B cell (primary cell): ENCODE results near the gene CYP2A13. TPM values are rescaled to one million over a fixed set of nuclear protein-coding genes. Genes with fewer than 3 reads are reported as not detected.

Experiments used
- ATAC-seq: fragments of 200-7000 bp; cut with Tn5 transposase; one replicate; pipeline ENCODE4 v1.10.0; 2021; ENCODE audit warnings: low read depth, mild to moderate bottlenecking, moderate number of reproducible peaks, moderate library complexity
- CTCF ChIA-PET: fragments of 350-600 bp; sonication (Branson Sonifier 250); formaldehyde crosslinking; loops from one replicate; lab custom pipeline; 2021; ENCODE audit warnings: antibody characterized with exemption, inconsistent platforms; lab: Charles Lee
- POLR2A ChIA-PET: fragments of 350-600 bp; sonication (Branson Sonifier 250); formaldehyde crosslinking; loops from one replicate; lab custom pipeline; 2021; ENCODE audit warnings: antibody characterized with exemption; lab: Charles Lee
- DNase-seq: peaks from one replicate; pipeline ENCODE4 v3.0.0; 2013
- H2AFZ ChIP-seq: 2 replicates; pipeline ENCODE4 v1.6.1; 2012; ENCODE audit warnings: mild to moderate bottlenecking, low read depth, low read length; ENCODE audit not compliant: insufficient read depth, poor library complexity, severe bottlenecking
- H3K27ac ChIP-seq, 2 donors: 1 replicate in 1 of 2; 2 replicates in 1 of 2; pipeline ENCODE4 v1.5.1; 2012 to 2013; ENCODE audit warnings: low read length in 2 of 2, mild to moderate bottlenecking in 2 of 2, moderate library complexity in 1 of 2
- H3K27me3 ChIP-seq, 4 experiments: fragments of 200-600 bp in 1 of 4; sonication (generic) in 1 of 4; replicated peaks in 1 of 4; 1 replicate in 2 of 4; 2 replicates in 2 of 4; pipeline versions ENCODE4 v1.6.1 to v1.7.0; 2013 to 2016; ENCODE audit warnings: low read length in 3 of 4, mild to moderate bottlenecking in 2 of 4, mixed read lengths in 1 of 4, moderate library complexity in 1 of 4; ENCODE audit not compliant: insufficient read depth in 4 of 4, control insufficient read depth in 3 of 4; ENCODE audit errors: control extremely low read depth in 1 of 4
- H3K36me3 ChIP-seq, 2 experiments: replicated peaks in 1 of 2; 1 replicate in 1 of 2; 2 replicates in 1 of 2; pipeline versions ENCODE4 v1.6.1 to v1.7.1; 2013; ENCODE audit warnings: low read length in 1 of 2; ENCODE audit not compliant: insufficient read depth in 2 of 2, control insufficient read depth in 1 of 2; ENCODE audit errors: control extremely low read depth in 1 of 2, extremely low read depth in 1 of 2
- H3K4me1 ChIP-seq, 2 donors: fragments of 200-600 bp in 1 of 2; sonication (generic) in 1 of 2; 1 replicate in 1 of 2; 2 replicates in 1 of 2; pipeline versions ENCODE4 v1.5.1 to v1.6.1; 2013 to 2017; ENCODE audit warnings: low read length in 2 of 2; ENCODE audit not compliant: control insufficient read depth in 2 of 2, insufficient read depth in 2 of 2
- H3K4me2 ChIP-seq: replicated peaks from 2 replicates; pipeline ENCODE3; 2012; ENCODE audit warnings: mild to moderate bottlenecking, low read depth, low read length; ENCODE audit not compliant: poor library complexity, severe bottlenecking
- H3K4me3 ChIP-seq, 5 experiments: fragments of 200-600 bp in 1 of 5; sonication (generic) in 1 of 5; 1 replicate in 3 of 5; 2 replicates in 2 of 5; pipeline versions ENCODE4 v1.5.1 to v1.7.0; 2011 to 2016; ENCODE audit warnings: low read length in 4 of 5, mild to moderate bottlenecking in 4 of 5, low read depth in 2 of 5, control low read depth in 1 of 5, moderate library complexity in 1 of 5; ENCODE audit not compliant: insufficient read depth in 1 of 5; ENCODE audit errors: control extremely low read depth in 1 of 5, extremely low read depth in 1 of 5
- H3K79me2 ChIP-seq: fragments of 200-600 bp; sonication (generic); one replicate; pipeline ENCODE4 v1.6.0; 2016; ENCODE audit warnings: low read length; ENCODE audit not compliant: control insufficient read depth, insufficient read depth
- H3K9ac ChIP-seq: fragments of 200-600 bp; sonication (generic); 2 replicates; pipeline ENCODE4 v1.6.1; 2017; ENCODE audit warnings: mild to moderate bottlenecking, low read length, moderate library complexity
- H3K9me3 ChIP-seq, 3 donors: one replicate each; pipeline versions ENCODE4 v1.6.1 to v1.7.1; 2013; ENCODE audit warnings: low read length in 2 of 3; ENCODE audit not compliant: control insufficient read depth in 2 of 3, insufficient read depth in 1 of 3; ENCODE audit errors: control extremely low read depth in 1 of 3
- H4K20me1 ChIP-seq: 2 replicates; pipeline ENCODE4 v1.6.0; 2012; ENCODE audit warnings: mild to moderate bottlenecking, low read length; ENCODE audit not compliant: insufficient read depth, control insufficient read depth, poor library complexity, severe bottlenecking
- H3K27ac Mint-ChIP-seq: one replicate; pipeline ENCODE4 v1.8.0; 2021; ENCODE audit warnings: mixed read lengths
- H3K27me3 Mint-ChIP-seq: one replicate; pipeline ENCODE4 v1.8.0; 2021; ENCODE audit warnings: mixed read lengths
- H3K4me1 Mint-ChIP-seq: one replicate; pipeline ENCODE4 v1.8.0; 2021; ENCODE audit warnings: mixed read lengths
- H3K4me3 Mint-ChIP-seq: one replicate; pipeline ENCODE4 v1.8.0; 2021; ENCODE audit warnings: mixed read lengths
- H3K9me3 Mint-ChIP-seq: one replicate; pipeline ENCODE4 v1.8.0; 2022; ENCODE audit warnings: mixed read lengths; ENCODE audit not compliant: insufficient read depth
- EZH2 ChIP-seq: IDR thresholded peaks from 2 replicates; pipeline ENCODE4 v1.6.1; 2012; ENCODE audit warnings: borderline replicate concordance, low read depth, mild to moderate bottlenecking, moderate library complexity, low read length; ENCODE audit not compliant: insufficient read depth, poor library complexity, severe bottlenecking
- WGBS: methylation state at CpG from one replicate; pipeline ENCODE4 v1.1.5; 2013; ENCODE audit warnings: missing lambda C conversion rate; ENCODE audit not compliant: insufficient coverage; 5-methylcytosine and 5-hydroxymethylcytosine counted together
- intact Hi-C: fragments of 100-400 bp; cut with micrococcal nuclease; formaldehyde crosslinking; loops from one replicate; pipeline ENCODE4 v1.10.0; 2022
- polyA plus RNA-seq: library from polyadenylated mRNA; depleted of rRNA; stranded (reverse); fragments of >200 nt; gene quantifications from 2 replicates; pipeline ENCODE4 v1.2.3, GENCODE V29; 2012
- total RNA-seq, 2 donors: library from RNA; stranded (reverse); fragments of 120-200 nt in 1 of 2; gene quantifications; 1 replicate in 1 of 2; 2 replicates in 1 of 2; pipeline versions ENCODE4 v1.2.3 to v1.2.4, GENCODE V29; 2013 to 2022
- TF ChIP-seq, protein P1 (sequence below): fragments of 200-600 bp; IDR thresholded peaks from one replicate; pipeline ENCODE4 v1.8.0; 2022; ENCODE audit warnings: antibody characterized with exemption, mild to moderate bottlenecking

The CYP2A13 gene
- total and polyA plus RNA-seq, 2 donors (not counting 1 experiment from before 2014, with no cell fraction given): not detected

DNA sequence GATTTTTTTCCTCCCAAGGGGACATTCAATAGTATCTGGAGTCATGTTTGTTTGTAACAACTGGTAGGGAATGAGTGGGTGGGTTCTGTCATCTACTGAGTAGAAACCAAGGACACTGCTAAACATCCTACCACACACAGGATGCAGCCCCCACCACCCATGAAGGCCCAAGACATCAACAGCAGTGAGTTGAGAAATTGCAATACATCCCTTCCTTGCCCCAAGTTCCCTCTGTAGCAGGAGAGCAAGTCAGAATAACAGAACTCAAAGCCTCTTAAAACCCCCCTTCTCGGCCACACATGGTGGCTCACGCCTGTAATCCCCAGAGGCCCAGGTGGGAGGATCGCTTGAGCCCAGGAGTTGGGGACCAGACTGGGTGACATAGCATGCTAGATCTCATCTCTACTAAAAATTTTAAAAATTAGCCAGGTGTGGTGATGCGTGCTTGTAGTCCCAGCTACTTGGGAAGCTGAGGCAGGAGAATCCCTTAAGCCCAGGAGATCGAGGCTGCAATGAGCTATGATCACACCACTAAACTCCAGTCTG lies 23.6 kb downstream of the CYP2A13 start:
- H3K9me3 ChIP-seq: no peaks in the 10 kb centered on the region
- no peak overlapping the region for H3K27ac ChIP-seq
- CTCF ChIA-PET: no interaction called here
- H3K27me3 Mint-ChIP-seq: peaks cover 21% of the 10 kb centered on the region
- H3K27ac Mint-ChIP-seq: no peak overlapping the region
- H4K20me1 ChIP-seq: no peaks in the 10 kb centered on the region
- peaks cover 0 to 2% (median 0%) of the 10 kb centered on the region in 4 experiments for H3K27me3 ChIP-seq
- H2AFZ ChIP-seq: no peak overlapping the region
- DNase-seq (no peak), ATAC-seq (no peak)
- no peaks in the 10 kb centered on the region for H3K36me3 ChIP-seq
- H3K4me2 ChIP-seq: no peak overlapping the region
- H3K4me1 ChIP-seq: no peaks in the 10 kb centered on the region
- H3K9me3 Mint-ChIP-seq: no peaks in the 10 kb centered on the region
- H3K79me2 ChIP-seq: no peaks in the 10 kb centered on the region
- no peak overlapping the region for H3K4me3 Mint-ChIP-seq
- 60% methylated on average over 2 of the region's 5 CpGs for WGBS
- TF ChIP-seq, protein P1, sequence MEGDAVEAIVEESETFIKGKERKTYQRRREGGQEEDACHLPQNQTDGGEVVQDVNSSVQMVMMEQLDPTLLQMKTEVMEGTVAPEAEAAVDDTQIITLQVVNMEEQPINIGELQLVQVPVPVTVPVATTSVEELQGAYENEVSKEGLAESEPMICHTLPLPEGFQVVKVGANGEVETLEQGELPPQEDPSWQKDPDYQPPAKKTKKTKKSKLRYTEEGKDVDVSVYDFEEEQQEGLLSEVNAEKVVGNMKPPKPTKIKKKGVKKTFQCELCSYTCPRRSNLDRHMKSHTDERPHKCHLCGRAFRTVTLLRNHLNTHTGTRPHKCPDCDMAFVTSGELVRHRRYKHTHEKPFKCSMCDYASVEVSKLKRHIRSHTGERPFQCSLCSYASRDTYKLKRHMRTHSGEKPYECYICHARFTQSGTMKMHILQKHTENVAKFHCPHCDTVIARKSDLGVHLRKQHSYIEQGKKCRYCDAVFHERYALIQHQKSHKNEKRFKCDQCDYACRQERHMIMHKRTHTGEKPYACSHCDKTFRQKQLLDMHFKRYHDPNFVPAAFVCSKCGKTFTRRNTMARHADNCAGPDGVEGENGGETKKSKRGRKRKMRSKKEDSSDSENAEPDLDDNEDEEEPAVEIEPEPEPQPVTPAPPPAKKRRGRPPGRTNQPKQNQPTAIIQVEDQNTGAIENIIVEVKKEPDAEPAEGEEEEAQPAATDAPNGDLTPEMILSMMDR: no peak
- no peak for TF ChIP-seq EZH2
- no peak overlapping the region for H3K4me3 ChIP-seq
- no peak overlapping the region for H3K9ac ChIP-seq
- POLR2A ChIA-PET: no interaction called here
- H3K4me1 Mint-ChIP-seq: no peaks in the 10 kb centered on the region
- intact Hi-C loops: no loop called here

DNA sequence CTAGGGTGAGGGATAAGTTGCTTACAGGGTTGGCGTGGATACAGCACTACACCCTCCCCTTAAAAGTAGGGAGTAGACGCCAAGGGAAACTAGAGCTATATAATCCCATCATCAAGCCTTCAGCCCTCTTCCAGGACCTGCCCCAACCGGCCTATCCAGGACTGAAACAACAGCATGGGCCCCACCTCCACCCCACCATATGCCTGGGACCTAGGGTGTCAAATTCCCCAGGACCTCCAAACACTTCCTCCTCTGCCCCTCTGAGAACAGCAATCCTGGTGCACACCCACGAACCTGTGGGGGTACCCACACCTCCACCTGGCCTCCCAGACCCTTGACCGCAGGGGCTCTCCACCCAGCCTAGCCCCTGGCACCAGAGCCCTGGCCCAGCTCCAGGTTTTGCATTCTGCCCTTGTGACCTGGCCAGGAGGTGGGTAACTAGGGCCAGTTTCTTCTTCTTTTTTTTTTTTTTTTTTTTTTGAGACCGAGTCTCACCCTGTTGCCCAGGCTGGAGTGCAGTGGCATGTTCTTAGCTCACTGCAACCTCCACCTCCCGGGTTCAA lies 24.6 kb downstream of the CYP2A13 start:
- no peak overlapping the region for H2AFZ ChIP-seq
- H3K79me2 ChIP-seq: no peaks in the 10 kb centered on the region
- WGBS: 81% methylated on average over 4 of the region's 7 CpGs
- H3K9ac ChIP-seq: no peak overlapping the region
- intact Hi-C loops: no loop called here
- no peak overlapping the region for H3K27ac ChIP-seq
- no peak for ATAC-seq
- H3K36me3 ChIP-seq: no peaks in the 10 kb centered on the region
- no peaks in the 10 kb centered on the region for H3K9me3 Mint-ChIP-seq
- no peaks in the 10 kb centered on the region for H3K9me3 ChIP-seq
- peaks cover 0 to 2% (median 0%) of the 10 kb centered on the region in 4 experiments for H3K27me3 ChIP-seq
- H3K27me3 Mint-ChIP-seq: peaks cover 27% of the 10 kb centered on the region
- no peaks in the 10 kb centered on the region for H3K4me1 Mint-ChIP-seq
- no peak overlapping the region for H3K4me3 Mint-ChIP-seq
- ChIA-PET POLR2A (no interaction called here), CTCF (no interaction called here)
- no peak overlapping the region for H3K27ac Mint-ChIP-seq
- H3K4me1 ChIP-seq: no peaks in the 10 kb centered on the region
- TF ChIP-seq EZH2: no peak
- TF ChIP-seq, protein P1: no peak
- no peak overlapping the region for H3K4me2 ChIP-seq
- no peak overlapping the region for H3K4me3 ChIP-seq
- DNase-seq: no peak
- no peaks in the 10 kb centered on the region for H4K20me1 ChIP-seq
